HCT116 (cell line): Measurements from ENCODE around the gene ITGB1. TPM values are rescaled to one million over a fixed set of nuclear protein-coding genes. Genes with fewer than 3 reads are reported as not detected.
A peak's percentile ranks its signal among the peaks of the same experiment; 100 is the strongest.

Experiments
- ATAC-seq: fragments of 200-7000 bp; cut with Tn5 transposase; 2 replicates; pipeline ENCODE4 v1.9.1; 2020; ENCODE audit warnings: mild to moderate bottlenecking, moderate library complexity
- BruUV-seq: library from RNA; stranded (reverse); fragments of 400-500 nt; replicated peaks from 2 replicates; lab custom pipeline; 2021; lab: Mats Ljungman, UMichigan
- CTCF ChIA-PET: fragments of 300-600 bp; sonication (Branson Sonifier 250); formaldehyde crosslinking; loops from one replicate; lab custom pipeline; 2021; ENCODE audit warnings: antibody characterized with exemption; lab: Charles Lee
- POLR2A ChIA-PET: fragments of 300-600, 350-600 bp; sonication (Branson Sonifier 250); formaldehyde crosslinking; loops from one replicate; lab custom pipeline; 2021; ENCODE audit warnings: antibody characterized with exemption; lab: Charles Lee
- RAD21 ChIA-PET, 2 experiments: fragments of 300-600 bp; sonication (Branson Sonifier 250); formaldehyde crosslinking; loops; one replicate each; lab custom pipeline; 2023; ENCODE audit warnings: low total read pairs in 2 of 2; ENCODE audit not compliant: uncharacterized antibody in 2 of 2, unreplicated experiment in 2 of 2, low non-redundant PET in 1 of 2; lab: Charles Lee
- DNase-seq: peaks from one replicate; pipeline ENCODE4 v3.0.0-alpha.2; 2010; ENCODE audit warnings: low read depth, low spot score
- H2AFZ ChIP-seq: fragments of 200-600 bp; shearing (Covaris generic), sonication (generic); 2 replicates; pipeline ENCODE4 v1.6.1; 2017; ENCODE audit warnings: low read depth, mixed run types, mixed read lengths, antibody characterized with exemption, low read length; ENCODE audit not compliant: poor library complexity, severe bottlenecking
- H3K27ac ChIP-seq: 2 replicates; pipeline ENCODE4 v1.5.1; 2012; ENCODE audit warnings: low read depth, low read length
- H3K27me3 ChIP-seq: fragments of 200-600 bp; sonication (generic); 2 replicates; pipeline ENCODE4 v1.6.1; 2016; ENCODE audit warnings: mixed run types, low read length, mixed read lengths; ENCODE audit not compliant: insufficient read depth
- H3K36me3 ChIP-seq, 2 experiments: fragments of 200-500 bp in 1 of 2; fragments of 200-600 bp in 1 of 2; sonication (Bioruptor generic) in 1 of 2; sonication (generic) in 1 of 2; 2 replicates each; pipeline versions ENCODE4 v1.5.1 to v1.6.1; 2014 to 2016; ENCODE audit warnings: low read length in 2 of 2, inconsistent platforms in 1 of 2, mixed read lengths in 1 of 2, mixed run types in 1 of 2; ENCODE audit not compliant: insufficient read depth in 2 of 2, control insufficient read depth in 1 of 2
- H3K4me1 ChIP-seq, 2 experiments: fragments of 200-600 bp in 1 of 2; sonication (generic) in 1 of 2; 2 replicates each; pipeline versions ENCODE4 v1.5.1 to v1.6.1; 2012 to 2017; ENCODE audit warnings: low read length in 2 of 2, inconsistent platforms in 1 of 2, mild to moderate bottlenecking in 1 of 2, mixed read lengths in 1 of 2, mixed run types in 1 of 2, moderate library complexity in 1 of 2; ENCODE audit not compliant: insufficient read depth in 2 of 2, control insufficient read depth in 1 of 2
- H3K4me2 ChIP-seq: fragments of 200-600 bp; sonication (generic); 2 replicates; pipeline ENCODE4 v1.6.1; 2017; ENCODE audit warnings: mixed run types, low read length, mixed read lengths
- H3K4me3 ChIP-seq, 2 experiments: fragments of 200-600 bp in 1 of 2; sonication (generic) in 1 of 2; replicated peaks in 1 of 2; 2 replicates each; pipeline ENCODE4 v1.5.1; 2011 to 2016; ENCODE audit warnings: low read length in 2 of 2, control low read depth in 1 of 2, low read depth in 1 of 2, mild to moderate bottlenecking in 1 of 2, mixed read lengths in 1 of 2, mixed run types in 1 of 2
- H3K79me2 ChIP-seq: fragments of 200-600 bp; sonication (generic); 2 replicates; pipeline ENCODE4 v1.6.1; 2017; ENCODE audit warnings: mild to moderate bottlenecking, mixed run types, low read length, moderate library complexity, mixed read lengths; ENCODE audit not compliant: insufficient read depth
- H3K9ac ChIP-seq: fragments of 200-600 bp; sonication (generic); 2 replicates; pipeline ENCODE4 v1.6.1; 2016; ENCODE audit warnings: low read length, mixed read lengths
- H3K9me2 ChIP-seq: fragments of 200-600 bp; sonication (generic), shearing (Covaris generic); 2 replicates; pipeline ENCODE4 v1.6.1; 2017; ENCODE audit warnings: mixed run types, mild to moderate bottlenecking, moderate library complexity; ENCODE audit not compliant: insufficient read depth
- H3K9me3 ChIP-seq, 2 experiments: fragments of 200-500 bp in 1 of 2; fragments of 200-600 bp in 1 of 2; sonication (Bioruptor generic) in 1 of 2; sonication (generic) in 1 of 2; 2 replicates each; pipeline ENCODE4 v1.6.1; 2014 to 2017; ENCODE audit warnings: low read length in 2 of 2, mixed read lengths in 2 of 2, inconsistent platforms in 1 of 2, low read depth in 1 of 2, mild to moderate bottlenecking in 1 of 2, mixed run types in 1 of 2, moderate library complexity in 1 of 2; ENCODE audit not compliant: control insufficient read depth in 1 of 2, insufficient read depth in 1 of 2
- H4K20me1 ChIP-seq: fragments of 200-600 bp; sonication (generic), shearing (Covaris generic); 2 replicates; pipeline ENCODE4 v1.6.1; 2017; ENCODE audit warnings: mixed run types, mild to moderate bottlenecking, moderate library complexity; ENCODE audit not compliant: insufficient read depth
- CEBPB ChIP-seq: IDR thresholded peaks from 2 replicates; pipeline ENCODE4 v1.6.1; 2012; ENCODE audit warnings: low read depth
- ELF1 ChIP-seq: IDR thresholded peaks from 2 replicates; pipeline ENCODE4 v1.6.1; 2012; ENCODE audit warnings: low read depth, borderline replicate concordance
- JUND ChIP-seq: IDR thresholded peaks from 2 replicates; pipeline ENCODE4 v1.6.1; 2012
- POLR2A ChIP-seq: IDR thresholded peaks from 2 replicates; pipeline ENCODE4 v1.7.0; 2011; ENCODE audit warnings: borderline replicate concordance; ENCODE audit not compliant: insufficient read depth, insufficient read length; ENCODE audit errors: extremely low read depth
- RAD21 ChIP-seq: IDR thresholded peaks from 2 replicates; pipeline ENCODE4 v1.6.1; 2012; ENCODE audit warnings: low read depth, mild to moderate bottlenecking
- SIN3A ChIP-seq: IDR thresholded peaks from 2 replicates; pipeline ENCODE4 v1.6.1; 2012; ENCODE audit warnings: low read depth
- SP1 ChIP-seq: IDR thresholded peaks from 2 replicates; pipeline ENCODE4 v1.6.1; 2012; ENCODE audit warnings: low read depth
- SRF ChIP-seq: IDR thresholded peaks from 2 replicates; pipeline ENCODE4 v1.6.1; 2012; ENCODE audit warnings: low read depth
- TCF7L2 ChIP-seq: IDR thresholded peaks from 2 replicates; pipeline ENCODE4 v1.7.0; 2011; ENCODE audit warnings: borderline replicate concordance, inconsistent platforms; ENCODE audit not compliant: insufficient read depth, insufficient read length; ENCODE audit errors: extremely low read depth
- YY1 ChIP-seq: IDR thresholded peaks from 2 replicates; pipeline ENCODE4 v1.6.1; 2011; ENCODE audit warnings: low read length, low read depth, moderate library complexity, mild to moderate bottlenecking; ENCODE audit not compliant: insufficient replicate concordance; ENCODE audit errors: extremely low read depth
- ZFX ChIP-seq: fragments of 450-650 bp; IDR thresholded peaks from 2 replicates; pipeline ENCODE4 v1.6.1; 2017
- intact Hi-C: fragments of 100-400 bp; cut with micrococcal nuclease; formaldehyde crosslinking; loops from 2 replicates; pipeline ENCODE4 v1.10.0; 2022
- total RNA-seq: library from RNA; stranded (reverse); gene quantifications from one replicate; pipeline ENCODE4 v1.2.1, GENCODE V29; 2021; ENCODE audit not compliant: unreplicated experiment
- TF ChIP-seq, protein P1 (sequence below): IDR thresholded peaks from 2 replicates; pipeline ENCODE4 v1.6.1; 2012

The ITGB1 gene
- total RNA-seq, 1 experiment from 2014 or later = 366 TPM

DNA sequence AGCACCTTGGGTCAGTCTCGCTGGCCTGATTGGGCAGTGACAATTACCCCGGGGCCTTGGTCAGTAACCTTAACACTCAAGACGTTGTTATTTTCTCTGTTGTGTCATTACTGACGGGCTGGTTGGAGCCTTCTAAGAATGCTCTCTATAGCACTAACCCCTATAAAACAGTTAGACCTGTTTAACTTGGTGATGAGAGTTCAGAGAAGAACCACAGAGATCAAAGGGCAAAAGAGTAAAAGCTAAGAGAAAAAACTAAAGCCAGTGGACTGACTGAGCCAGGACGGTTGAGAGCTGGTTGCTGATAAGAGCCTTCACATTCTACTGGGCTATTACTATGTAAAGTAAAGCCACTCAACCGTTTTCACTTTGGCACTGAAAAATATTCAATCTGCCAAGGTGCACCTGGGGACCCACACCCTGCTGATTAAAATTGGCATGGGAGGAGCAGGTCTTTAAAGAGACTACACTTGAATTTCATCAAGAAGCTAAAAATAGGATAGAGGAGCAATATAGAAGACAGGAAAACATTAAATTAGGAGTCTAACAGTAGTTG, 13.6 kb upstream of the ITGB1 start:
- no peak for DNase-seq
- no TSS peak for BruUV-seq
- RAD21 ChIA-PET = interaction anchor here in 1 of 2 experiments (1.0 to 1.2 kb wide), 2 partner anchors 9 to 37 kb away, joined by 3 read pairs; no protein-coding TSS in a partner anchor

DNA sequence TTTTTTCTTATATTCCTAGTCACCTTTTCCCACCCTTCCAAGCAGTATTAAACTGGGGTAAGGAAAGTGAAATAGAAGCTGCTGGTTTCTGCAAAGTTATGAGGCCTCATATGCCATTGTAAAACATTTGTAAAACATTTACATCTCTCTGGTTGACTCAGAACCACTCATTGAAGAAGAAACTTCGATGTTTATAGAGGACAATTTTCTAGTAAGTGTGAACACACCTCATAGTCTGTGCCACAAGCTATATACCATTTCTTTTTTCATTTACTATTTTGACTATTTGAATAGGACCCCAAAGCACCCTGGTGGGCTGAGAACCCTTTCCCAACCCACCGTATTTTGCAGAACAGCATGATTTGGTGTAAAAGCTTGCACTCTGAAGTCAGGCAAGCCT, 12.9 kb upstream of the ITGB1 start:
- H3K4me2 ChIP-seq = peak overlapping the region; percentile 64; the same call in 1 of the 2 replicates
- no peaks in the 10 kb centered on the region for H4K20me1 ChIP-seq
- no peak overlapping the region for H3K9ac ChIP-seq
- no peak overlapping the region for H3K4me3 ChIP-seq
- ATAC-seq (no peak), DNase-seq (no peak)
- H3K4me1 ChIP-seq = peaks cover 23 to 30% of the 10 kb centered on the region in 2 experiments
- H3K9me2 ChIP-seq = no peaks in the 10 kb centered on the region
- no peaks in the 10 kb centered on the region for H3K79me2 ChIP-seq
- RAD21 ChIA-PET = interaction anchor here in 1 of 2 experiments (1.0 kb wide), 1 partner anchor 38 kb away, joined by 3 read pairs; no protein-coding TSS in a partner anchor
- H2AFZ ChIP-seq = peak overlapping the region; percentile 73
- intact Hi-C loops = no loop called here
- CTCF ChIA-PET = no interaction called here
- no peaks in the 10 kb centered on the region for H3K36me3 ChIP-seq
- BruUV-seq = no TSS peak
- no peaks in the 10 kb centered on the region for H3K9me3 ChIP-seq
- H3K27me3 ChIP-seq = no peaks in the 10 kb centered on the region
- TF ChIP-seq POLR2A (no peak), ELF1 (no peak), YY1 (no peak), TCF7L2 (no peak), SIN3A (no peak), RAD21 (no peak), ZFX (no peak), JUND (no peak), CEBPB (no peak)
- TF ChIP-seq, protein P1, sequence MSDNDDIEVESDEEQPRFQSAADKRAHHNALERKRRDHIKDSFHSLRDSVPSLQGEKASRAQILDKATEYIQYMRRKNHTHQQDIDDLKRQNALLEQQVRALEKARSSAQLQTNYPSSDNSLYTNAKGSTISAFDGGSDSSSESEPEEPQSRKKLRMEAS = no peak
- H3K27ac ChIP-seq = no peak overlapping the region
- POLR2A ChIA-PET = interaction anchor here (1.0 to 1.9 kb wide), 2 partner anchors 9 to 10 kb away, joined by 3 to 20 read pairs; no protein-coding TSS in a partner anchor

More for the DNA sequence above, 13.6 kb upstream of the ITGB1 start:
- H3K9me2 ChIP-seq = no peaks in the 10 kb centered on the region
- TF ChIP-seq, protein P1 = no peak
- TF ChIP-seq SRF (no peak), RAD21 (no peak), SP1 (no peak; the same call in 1 of the 2 replicates)
- peak overlapping the region; percentile 73 for H2AFZ ChIP-seq
- no peaks in the 10 kb centered on the region for H3K27me3 ChIP-seq
- H3K9ac ChIP-seq = peak overlapping the region; percentile 22; the same call in 1 of the 2 replicates
- H3K9me3 ChIP-seq = no peaks in the 10 kb centered on the region
- H3K4me2 ChIP-seq = peak overlapping the region; percentile 64
- ChIA-PET CTCF (no interaction called here), POLR2A (interaction anchor here (1.0 to 1.9 kb wide), 3 partner anchors 9 to 11 kb away, joined by 3 to 20 read pairs (median 3); no protein-coding TSS in a partner anchor)
- H3K79me2 ChIP-seq = no peaks in the 10 kb centered on the region
- intact Hi-C loops = no loop called here
- H3K27ac ChIP-seq = no peak overlapping the region
- peak; percentile 86 for ATAC-seq
- H3K4me3 ChIP-seq = peak overlapping the region in 1 of 2 experiments; percentile 14; a peak in 2 of 4 replicates
- H4K20me1 ChIP-seq = no peaks in the 10 kb centered on the region
- H3K36me3 ChIP-seq = no peaks in the 10 kb centered on the region
- H3K4me1 ChIP-seq = peaks cover 23 to 30% of the 10 kb centered on the region in 2 experiments
